ENCODE results near the gene ZRANB3.

- TF ChIP-seq POLR2AphosphoS5 (IDR thresholded peaks at IDR 0.05; ENCODE audit: low read depth, low read length), result no peak
- TF ChIP-seq REST (IDR thresholded peaks at IDR 0.05; ENCODE audit: insufficient read depth in 1 of 2, low read depth in 2 of 2, low read length in 2 of 2), result no peak
These were observed 405.1 kb downstream of the ZRANB3 start for GRCh38 chr2:135125940-135126339.

Measured in PFSK-1 (cell line).